Lower leg skin (tissue), 3 donors: Measurements from ENCODE around the gene KRT28.

ENCODE experiments used
- CTCF ChIP-seq, 3 donors: fragments of 450-650 bp; IDR thresholded peaks; one replicate each; pipeline ENCODE4 v1.5.1; 2016; ENCODE audit warnings: antibody characterized with exemption in 3 of 3, mild to moderate bottlenecking in 3 of 3, moderate library complexity in 2 of 3
- POLR2A ChIP-seq, 2 donors: fragments of 450-650 bp; IDR thresholded peaks; one replicate each; pipeline ENCODE4 v1.6.1; 2016 to 2017; ENCODE audit warnings: antibody characterized with exemption in 2 of 2, mild to moderate bottlenecking in 1 of 2, moderate library complexity in 1 of 2

DNA sequence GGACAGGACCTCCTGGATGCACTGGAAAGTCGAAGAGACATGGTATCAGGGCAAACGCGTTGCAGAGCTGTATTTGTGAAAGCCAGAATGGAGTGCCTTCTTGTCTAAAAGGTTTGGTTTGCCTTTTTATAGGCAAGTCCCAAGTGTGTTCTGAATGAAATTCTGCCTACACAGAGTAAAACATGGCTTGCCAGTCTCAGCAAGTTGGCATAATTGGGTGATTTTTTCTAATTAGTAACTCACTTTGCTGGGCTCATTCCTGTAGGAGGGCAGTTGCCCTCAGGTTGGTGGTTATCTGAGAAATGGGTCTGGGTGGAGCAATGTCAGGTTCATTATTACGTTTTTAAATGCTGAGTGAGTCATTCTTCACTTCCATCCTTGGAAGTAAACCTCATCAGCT lies 44.5 kb downstream of the KRT28 start, which contains the start of gene KRT25:
- no peak for TF ChIP-seq CTCF (IDR thresholded peaks at IDR 0.05)
- TF ChIP-seq POLR2A (IDR thresholded peaks at IDR 0.05): no peak
